ENCODE results near the gene PPP2R2B. TPM values are rescaled to one million over a fixed set of nuclear protein-coding genes. Genes with fewer than 3 reads are reported as not detected.

The PPP2R2B gene
- total RNA-seq, 1 donor from 2014 or later, result 1.2 TPM

DNA sequence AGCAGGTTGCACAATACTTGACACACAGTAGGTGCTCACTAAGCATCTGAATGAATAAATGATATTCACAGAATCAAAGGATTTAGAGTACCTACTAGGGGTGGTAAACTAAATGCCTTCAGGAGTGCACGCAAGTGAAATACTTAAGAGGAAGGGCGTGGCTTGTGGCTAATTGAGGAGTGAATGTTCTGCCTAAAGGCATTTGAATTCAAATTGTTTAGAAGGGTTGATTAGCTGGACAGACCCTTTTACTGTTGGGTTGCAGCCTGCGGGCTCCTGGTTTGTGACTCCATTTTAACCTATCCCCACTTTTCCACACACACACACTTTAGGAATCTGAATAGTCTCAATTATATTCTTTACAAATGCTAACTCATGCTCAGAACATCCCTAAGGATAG is 63.1 kb downstream of the PPP2R2B start:
- Histone ChIP-seq H3K4me3 (ENCODE audit: low read depth, low read length) (no peak overlapping the region), H3K27me3 (ENCODE audit: control insufficient read depth, insufficient read depth, low read length) (no peaks in the 10 kb centered on the region), H3K36me3 (ENCODE audit: control insufficient read depth, insufficient read depth, low read length) (no peaks in the 10 kb centered on the region)
- DNase-seq (ENCODE audit: low read depth), result no peak
- no peak for TF ChIP-seq CTCF (IDR thresholded peaks at IDR 0.05; ENCODE audit: insufficient read depth, low read length, poor library complexity, severe bottlenecking)

DNA sequence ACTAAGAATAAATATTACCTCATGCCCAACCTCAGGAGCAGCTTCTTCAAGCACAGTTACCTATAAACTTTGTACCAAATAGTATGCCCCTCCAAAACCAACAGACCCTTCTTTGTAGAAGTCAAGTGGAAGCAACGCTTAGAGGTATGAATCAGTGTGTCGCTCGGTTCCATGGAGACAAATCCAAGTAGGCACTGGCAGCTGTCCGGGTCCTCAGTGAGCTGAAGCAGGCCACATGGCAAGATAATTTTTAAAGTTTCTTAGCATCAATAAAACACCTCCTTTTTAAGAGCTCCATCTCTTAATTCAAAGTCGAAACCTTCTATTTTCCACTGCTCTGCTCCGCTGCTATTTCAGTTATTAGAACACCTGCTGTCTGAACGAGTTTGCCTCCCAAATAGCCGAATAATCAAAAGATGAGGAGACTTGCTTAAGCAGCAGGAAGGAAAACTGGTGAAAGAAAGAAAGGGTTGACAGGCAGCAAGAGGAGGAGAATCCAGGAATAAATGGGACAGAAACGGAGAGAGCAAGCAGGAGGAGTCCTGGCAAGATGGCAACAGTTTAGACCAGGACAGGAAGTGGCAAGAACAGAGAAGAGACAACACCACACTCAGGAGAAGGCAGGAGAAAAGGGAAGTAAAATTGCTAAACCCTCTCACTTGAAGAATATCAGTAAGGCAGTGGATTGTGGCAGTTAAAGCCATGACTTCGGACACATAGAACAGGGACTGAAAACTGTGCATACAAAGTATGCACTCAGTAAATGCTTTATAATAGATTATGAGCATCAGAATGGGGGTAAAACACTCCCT is 65.0 kb downstream of the PPP2R2B start:
- Histone ChIP-seq H3K27me3 (ENCODE audit: control insufficient read depth, insufficient read depth, low read length) (no peaks in the 10 kb centered on the region), H3K4me3 (ENCODE audit: low read depth, low read length) (no peak overlapping the region), H3K36me3 (ENCODE audit: control insufficient read depth, insufficient read depth, low read length) (no peaks in the 10 kb centered on the region)
- no peak for TF ChIP-seq CTCF (IDR thresholded peaks at IDR 0.05; ENCODE audit: insufficient read depth, low read length, poor library complexity, severe bottlenecking)
- no peak for DNase-seq (ENCODE audit: low read depth)

DNA sequence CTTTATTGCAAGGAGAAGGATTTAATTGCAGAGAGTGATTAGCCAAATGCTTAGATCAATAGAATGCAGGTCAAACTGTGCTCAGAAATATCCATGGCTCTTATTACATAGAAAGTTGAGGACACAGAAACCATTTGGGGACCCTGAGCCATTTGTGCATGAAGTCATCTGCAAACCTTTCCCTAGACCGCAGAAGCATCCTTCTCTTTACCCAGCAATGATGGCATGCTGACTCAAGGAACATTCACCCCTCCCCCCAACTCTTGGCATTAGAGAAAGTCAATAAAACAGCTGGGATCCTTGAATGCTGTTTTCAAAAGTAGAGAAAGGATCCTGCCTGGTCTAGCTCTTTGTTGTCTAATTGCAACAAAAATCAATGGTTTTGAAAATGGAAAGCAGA is 73.5 kb downstream of the PPP2R2B start:
- Histone ChIP-seq H3K27me3 (ENCODE audit: control insufficient read depth, insufficient read depth, low read length) (no peaks in the 10 kb centered on the region), H3K4me3 (ENCODE audit: low read depth, low read length) (no peak overlapping the region), H3K36me3 (ENCODE audit: control insufficient read depth, insufficient read depth, low read length) (no peaks in the 10 kb centered on the region)
- TF ChIP-seq CTCF (IDR thresholded peaks at IDR 0.05; ENCODE audit: insufficient read depth, low read length, poor library complexity, severe bottlenecking), result no peak
- no peak for DNase-seq (ENCODE audit: low read depth)

DNA sequence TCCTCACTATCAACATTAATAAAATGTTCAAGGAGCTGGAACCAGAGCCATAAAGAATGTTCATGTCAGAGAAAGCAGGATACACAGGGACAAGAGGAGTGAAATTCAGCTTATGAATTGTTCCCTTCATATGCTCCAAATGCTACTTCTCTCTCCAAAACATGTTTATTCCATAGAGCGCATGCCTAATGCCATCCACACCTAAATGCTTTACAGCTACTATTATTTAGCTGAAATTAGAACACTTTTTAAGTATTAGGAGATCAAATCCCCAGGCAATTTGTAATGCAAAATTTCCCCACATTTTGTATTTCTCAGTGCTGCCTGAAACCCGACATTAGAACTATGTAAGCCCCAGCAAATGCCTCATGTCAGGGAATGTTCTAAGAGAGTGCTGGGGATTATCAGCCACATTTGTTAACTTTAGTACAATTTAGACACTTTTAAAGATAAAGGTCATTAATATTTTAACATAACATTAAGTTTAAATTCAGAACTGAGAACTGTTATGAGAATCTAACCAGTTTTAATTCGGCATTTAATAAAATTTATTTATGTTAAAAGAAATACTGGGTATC is 75.5 kb downstream of the PPP2R2B start:
- no peak for DNase-seq (ENCODE audit: low read depth)
- TF ChIP-seq CTCF (IDR thresholded peaks at IDR 0.05; ENCODE audit: insufficient read depth, low read length, poor library complexity, severe bottlenecking), result no peak
- H3K27me3 ChIP-seq (ENCODE audit: control insufficient read depth, insufficient read depth, low read length), result no peaks in the 10 kb centered on the region

GRCh38 chr5:146799671-146800070 is 78.9 kb downstream of the PPP2R2B start:
- H3K27me3 ChIP-seq (ENCODE audit: control insufficient read depth, insufficient read depth, low read length), result no peaks in the 10 kb centered on the region
- no peak for DNase-seq (ENCODE audit: low read depth)
- H3K36me3 ChIP-seq (ENCODE audit: control insufficient read depth, insufficient read depth, low read length), result no peaks in the 10 kb centered on the region
- no peak for TF ChIP-seq CTCF (IDR thresholded peaks at IDR 0.05; ENCODE audit: insufficient read depth, low read length, poor library complexity, severe bottlenecking)
- H3K4me3 ChIP-seq (ENCODE audit: low read depth, low read length), result no peak overlapping the region

More for the DNA sequence above, 75.5 kb downstream of the PPP2R2B start:
- Histone ChIP-seq H3K36me3 (ENCODE audit: control insufficient read depth, insufficient read depth, low read length) (no peaks in the 10 kb centered on the region), H3K4me3 (ENCODE audit: low read depth, low read length) (no peak overlapping the region)

All from kidney epithelial cell (primary cell).